Colon (tissue), 2 donors: ENCODE results near the gene RFTN1.

Experiments
- FAIRE-seq: peaks from 2 replicates; lab custom pipeline; 2012; peaks lifted over from hg19 to GRCh38; lab: Jason Lieb, UNC
- donor health status: control.
- donor health status: control.

RFTN1 gene

DNA sequence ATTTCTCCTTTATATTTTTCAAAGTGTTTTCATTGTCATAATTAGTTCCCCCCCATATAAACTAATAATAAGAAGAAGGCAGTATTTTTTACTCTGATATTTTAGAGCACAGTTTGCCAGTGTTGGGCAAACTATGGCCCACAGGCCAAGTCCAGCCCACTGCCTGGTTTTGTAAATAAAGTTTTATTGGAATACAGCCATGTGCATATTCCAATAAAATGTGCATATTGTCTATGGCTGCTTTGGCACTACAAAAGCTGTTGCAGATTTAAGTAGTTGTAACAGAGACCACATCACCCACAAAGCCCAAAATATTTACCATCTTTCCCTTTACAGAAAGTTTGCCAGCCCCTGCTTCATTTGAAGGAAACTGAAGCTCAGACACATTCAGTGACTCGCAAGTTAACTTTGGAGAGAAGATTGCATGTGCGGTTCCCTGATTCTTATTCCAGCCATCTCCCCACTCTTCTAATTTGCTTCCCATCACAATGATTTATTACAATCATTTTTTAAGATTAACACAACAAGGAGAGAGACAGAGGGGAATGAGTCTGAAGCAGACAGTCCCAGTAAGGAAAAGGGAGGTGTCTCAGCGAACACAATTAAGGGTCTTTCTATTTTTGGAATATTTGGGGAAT is 48.9 kb downstream of the RFTN1 start:
- FAIRE-seq, result no peak

DNA sequence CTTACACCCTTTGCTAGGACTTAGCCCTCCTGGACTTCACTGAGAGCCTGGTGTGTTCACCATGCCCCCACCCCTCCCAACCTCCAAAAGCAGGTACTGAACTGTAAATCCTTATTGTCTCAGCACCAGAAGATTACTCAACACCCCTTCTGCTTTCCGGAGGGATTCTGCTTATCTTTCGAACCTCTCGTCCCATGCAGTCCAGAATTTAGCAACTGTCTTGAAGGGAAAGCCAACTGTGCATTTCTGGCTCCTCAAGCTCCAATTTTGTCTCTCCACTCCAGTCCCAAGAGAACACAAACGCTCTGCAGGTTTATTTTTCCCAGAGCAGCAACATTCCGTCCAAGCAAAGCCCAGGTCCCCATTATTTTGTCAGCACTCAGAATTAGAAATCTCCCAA is 49.6 kb downstream of the RFTN1 start:
- no peak for FAIRE-seq

DNA sequence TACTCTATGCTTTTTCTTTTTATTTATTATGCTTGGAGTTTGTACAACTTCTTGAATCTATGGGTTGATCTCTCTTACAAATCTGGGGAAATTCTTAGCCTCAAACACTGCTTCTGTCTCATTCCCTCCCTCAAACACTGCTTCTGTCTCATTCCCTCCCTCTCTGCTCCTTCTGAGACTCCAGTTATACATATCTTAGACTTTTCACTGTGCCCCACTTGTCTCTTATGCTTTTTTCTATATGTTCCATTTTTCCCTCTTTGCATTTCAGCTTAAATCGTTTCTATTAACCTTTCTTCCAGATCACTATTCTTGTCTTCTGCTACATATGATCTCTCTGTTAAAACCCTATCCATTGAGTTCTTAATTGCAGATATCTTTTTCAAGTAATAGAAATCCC is 50.4 kb downstream of the RFTN1 start:
- FAIRE-seq, result no peak

DNA sequence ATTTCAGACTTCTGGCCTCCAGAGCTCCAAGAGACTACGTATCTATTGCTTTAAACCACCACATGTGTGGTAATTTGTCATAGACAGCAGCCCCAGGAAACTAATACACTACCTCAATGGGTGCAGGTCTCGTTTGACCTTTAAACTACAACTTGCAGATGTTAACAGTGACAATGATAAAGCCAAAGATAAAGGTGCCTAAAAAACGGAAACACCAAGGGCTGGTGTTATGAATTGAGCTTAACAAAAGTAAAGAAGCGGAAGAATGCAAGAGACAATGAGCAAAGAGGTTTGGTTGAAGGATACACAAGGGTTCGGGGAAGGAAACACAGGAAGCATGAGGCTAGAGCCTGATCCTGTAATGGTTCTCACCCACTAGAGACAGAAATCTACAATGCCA is 50.8 kb downstream of the RFTN1 start:
- no peak for FAIRE-seq

DNA sequence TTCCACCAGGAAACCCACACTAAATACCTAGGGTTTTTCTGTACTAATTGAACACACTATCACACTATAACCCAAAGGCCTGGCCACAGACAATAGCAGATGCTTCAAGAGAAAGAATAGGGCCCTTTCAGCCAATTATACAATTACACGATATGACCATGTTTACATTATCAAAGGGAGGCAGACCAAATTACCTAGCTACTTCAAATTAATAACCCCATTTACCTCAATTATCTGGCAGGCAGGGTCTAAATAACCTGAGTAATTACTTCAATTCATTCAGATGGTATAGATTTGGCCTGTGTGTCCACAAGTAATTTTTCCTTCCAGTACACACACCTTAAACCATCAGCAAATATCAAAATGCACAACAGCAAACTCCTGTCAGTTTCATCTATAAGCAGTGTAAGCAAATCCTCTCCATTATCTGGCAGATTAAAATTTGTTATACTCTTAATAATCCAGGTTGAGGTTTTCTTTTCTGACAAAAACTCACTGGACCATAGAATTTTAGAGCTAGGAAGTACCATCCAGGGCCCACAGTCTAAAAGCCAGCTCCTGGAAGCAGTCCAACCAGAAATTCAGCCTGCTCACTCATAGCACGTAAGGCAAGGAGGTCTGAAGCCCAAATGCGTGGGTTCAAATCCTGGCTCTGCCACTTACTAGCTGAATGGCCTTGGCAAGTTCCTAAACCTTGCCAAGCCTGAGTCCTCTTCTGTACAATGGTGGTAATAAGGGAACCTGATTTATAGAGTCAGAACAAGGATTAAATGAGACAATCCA is 51.8 kb downstream of the RFTN1 start:
- FAIRE-seq, result no peak

DNA sequence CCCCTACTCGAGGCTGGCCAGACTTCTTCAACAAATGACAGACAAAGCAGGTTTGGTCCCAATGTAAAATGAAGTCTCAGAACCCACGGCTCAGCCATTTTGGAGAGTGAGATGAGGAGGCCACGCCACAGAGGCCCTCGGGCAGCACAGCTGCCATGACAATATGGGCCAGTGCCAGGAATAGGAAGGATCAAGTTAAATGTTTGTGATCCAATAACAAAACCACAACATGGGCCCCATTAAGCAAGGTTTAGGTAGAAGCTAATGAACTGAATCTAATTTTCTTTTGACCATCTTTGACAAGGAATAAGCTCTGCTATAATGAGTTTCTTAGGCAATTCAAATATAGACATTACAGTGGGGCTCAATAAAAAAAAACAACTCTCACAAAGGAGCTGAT is 52.6 kb downstream of the RFTN1 start:
- FAIRE-seq, result no peak

DNA sequence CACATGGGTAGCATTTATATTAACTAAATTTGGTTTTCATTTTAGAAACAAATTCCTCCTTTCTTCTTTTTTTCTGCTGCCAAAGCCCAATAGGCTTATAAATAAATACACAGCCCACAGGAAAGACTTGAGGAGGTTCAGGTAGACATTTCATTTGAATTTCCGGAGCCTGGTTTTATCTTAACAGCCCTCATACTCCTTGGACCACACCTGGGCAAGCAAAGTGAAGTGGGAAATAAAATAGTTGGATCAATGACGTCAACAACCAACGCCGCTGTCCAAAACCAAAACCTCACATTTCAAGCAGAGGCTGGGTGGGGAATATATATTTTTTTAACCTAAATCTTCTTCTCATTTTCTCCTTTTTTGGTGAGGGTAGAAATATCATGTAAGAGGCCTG is 53.2 kb downstream of the RFTN1 start:
- FAIRE-seq, result no peak

DNA sequence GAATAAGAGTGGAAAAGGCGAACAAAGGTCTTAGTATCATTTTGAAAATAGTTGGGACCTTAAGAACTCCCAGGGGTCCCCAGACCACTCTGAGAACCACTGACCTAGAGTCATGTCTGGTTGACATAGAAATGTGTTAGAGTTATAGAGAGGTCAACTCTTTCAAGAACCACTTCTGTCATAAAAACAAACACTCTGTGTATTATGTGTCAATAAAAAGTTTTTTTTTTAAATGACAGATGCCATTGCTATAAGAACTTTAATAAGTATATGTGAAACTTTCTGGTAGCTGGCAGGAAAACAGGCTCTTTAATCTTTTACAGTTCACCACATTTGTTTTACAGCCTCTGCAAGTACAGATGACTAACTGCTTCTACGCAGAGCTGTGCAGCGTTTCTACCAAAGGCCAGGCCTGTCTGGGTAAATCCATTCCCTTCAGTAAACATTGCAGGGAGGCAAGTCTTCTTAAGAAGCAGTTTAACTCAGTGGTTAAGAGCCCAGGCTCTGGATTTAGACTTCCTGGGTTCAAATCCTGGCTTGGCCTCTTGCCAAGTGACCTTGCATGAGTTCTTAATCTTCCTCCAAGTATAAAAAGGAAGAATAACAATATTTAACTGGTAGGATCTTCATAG is 56.6 kb downstream of the RFTN1 start:
- no peak for FAIRE-seq

DNA sequence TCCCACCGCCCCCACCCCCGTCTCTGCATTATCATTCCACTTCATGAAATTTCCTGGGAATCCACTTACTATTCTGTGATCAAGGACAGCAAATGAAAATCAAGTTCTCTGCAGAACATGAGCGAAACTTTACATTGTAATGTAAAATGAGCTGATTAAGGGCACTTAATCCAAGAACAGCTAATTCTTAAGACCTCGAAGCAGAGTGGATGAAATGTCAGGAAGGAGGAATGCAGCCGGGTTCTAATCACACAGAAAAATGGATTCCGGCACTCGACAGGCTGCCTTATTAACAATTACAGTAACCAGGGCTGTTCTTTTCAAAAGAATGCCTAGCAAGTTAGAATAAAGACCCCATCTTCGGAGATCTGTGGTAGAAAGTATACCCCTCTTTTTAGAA is 57.5 kb downstream of the RFTN1 start:
- no peak for FAIRE-seq

DNA sequence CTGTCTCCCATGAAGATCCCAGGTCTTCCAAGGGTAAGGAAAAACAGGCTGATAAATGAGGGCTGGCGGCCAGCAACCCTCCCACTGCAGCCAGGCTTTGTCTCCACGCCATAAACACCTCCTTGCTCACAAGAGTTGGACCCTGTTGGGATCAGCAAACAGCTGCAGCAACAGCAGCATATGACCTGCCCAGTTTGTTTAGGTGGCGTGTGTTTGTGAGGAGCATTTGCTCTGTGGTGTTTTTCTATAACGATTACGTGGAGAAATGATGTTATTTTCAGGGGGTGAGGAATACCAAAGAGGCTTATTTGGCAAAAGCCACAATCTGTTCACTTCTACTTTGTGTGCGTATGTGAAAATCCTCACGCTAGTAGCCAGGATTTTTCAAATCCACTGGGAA is 58.5 kb downstream of the RFTN1 start:
- FAIRE-seq, result no peak

DNA sequence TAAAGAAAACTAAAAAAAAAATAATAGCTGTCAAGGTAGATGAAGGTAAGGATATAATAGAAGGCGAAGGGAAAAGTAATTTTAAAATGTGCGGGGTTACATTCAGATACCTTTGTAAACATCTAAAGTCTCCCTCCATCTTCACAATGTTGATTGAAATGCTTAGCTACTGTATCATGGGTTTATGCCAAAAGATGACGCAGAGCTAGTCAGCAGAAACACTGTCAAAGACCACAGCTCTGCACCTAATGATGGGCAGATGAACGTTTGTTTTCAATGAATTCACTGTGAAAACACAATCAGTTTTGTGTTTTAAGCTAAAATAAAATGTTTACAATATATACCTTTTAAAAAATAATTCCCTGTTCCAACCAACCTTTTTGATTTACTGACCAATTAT is 61.2 kb downstream of the RFTN1 start:
- FAIRE-seq, result no peak

DNA sequence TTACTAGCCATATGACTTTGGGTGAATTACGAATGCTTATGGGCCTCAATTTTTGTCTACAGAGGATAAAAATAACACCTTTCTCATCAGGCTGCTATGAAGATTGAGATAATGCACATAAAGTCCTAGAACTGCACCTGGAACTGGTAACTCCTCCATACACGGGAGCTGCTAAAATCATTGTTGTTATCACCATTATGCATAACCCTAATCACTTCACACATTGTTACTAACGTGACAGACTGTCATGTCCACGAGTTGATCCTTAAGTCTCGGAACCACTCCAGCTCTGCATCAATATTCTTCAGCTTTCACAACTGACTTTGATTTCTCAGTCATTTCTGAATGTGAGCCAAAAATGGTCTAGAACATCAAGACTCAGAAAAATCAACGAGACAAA is 64.1 kb downstream of the RFTN1 start:
- FAIRE-seq, result no peak

DNA sequence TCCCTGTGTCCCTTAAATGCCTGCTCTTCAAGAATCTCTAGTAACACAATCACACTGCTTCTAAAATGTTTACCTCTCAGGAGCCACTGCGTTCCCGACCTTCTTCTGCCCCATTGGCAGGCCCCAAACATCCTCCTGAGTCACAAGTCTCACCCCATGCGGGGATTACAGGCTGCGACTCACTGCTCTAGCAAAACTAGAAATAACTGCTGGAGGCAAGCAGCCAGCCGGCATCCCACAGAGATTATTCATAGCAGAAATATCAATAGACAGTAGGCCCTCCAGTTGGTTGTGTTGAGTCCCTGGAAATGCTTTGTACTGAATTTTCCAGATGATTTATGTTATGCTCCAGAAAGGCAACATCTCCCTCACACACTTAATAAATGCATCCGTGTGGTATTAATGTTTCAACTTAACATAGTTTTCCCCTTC is 64.8 kb downstream of the RFTN1 start:
- no peak for FAIRE-seq

DNA sequence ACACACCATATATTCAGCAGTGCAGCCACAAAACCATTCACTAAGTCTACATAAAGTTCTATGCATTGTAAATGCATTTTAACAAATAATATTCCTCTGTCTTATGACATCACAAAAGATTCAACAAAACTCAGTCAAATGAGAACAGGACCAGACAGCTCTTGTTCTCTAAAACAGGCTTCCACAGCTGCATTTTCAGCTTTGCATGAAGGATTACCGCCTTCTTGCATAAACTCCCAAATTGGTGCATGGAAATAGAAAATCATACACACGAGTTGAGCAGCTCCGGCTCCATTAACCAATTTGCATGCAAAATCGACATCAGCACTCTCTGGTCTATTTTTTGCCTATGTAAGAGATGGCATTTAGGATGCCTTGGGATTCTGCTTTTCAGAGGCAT is 66.4 kb downstream of the RFTN1 start:
- FAIRE-seq, result no peak

DNA sequence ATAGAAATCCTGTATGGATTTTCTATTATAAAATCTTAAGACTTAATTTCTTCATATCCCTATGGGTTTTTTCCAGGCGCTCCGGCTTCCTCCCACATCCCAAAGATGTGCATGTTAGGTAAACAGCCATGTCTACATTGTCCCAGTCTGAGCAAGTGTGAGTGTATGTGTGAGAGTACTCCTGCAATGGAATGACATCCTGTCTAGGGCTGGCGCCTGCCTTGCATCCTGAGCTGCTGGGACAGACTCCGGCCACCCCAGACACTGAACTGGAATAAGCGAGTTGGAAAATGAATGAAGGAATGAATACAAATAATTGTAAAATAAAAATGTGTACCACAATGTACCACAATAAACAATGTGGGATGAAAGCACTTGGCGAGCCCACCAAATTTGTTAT is 69.2 kb downstream of the RFTN1 start:
- FAIRE-seq, result no peak

DNA sequence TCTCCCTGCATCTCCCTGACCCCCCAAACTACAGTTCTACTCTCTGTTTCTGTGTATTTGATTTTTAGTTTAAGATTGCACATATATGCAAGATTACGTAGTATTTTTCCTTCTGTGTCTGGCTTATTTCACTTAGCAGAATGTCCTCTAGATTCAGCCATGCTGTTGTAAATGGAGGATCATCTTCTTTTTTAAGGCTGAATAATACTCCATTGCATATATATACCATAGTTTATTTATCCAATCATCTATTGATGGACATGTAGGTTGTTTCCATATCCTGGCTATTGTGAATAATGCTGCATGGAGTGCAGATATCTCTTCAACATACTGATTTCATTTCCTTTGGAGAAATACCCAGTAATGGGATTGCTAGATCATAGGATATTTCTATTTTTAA is 70.8 kb downstream of the RFTN1 start:
- no peak for FAIRE-seq

DNA sequence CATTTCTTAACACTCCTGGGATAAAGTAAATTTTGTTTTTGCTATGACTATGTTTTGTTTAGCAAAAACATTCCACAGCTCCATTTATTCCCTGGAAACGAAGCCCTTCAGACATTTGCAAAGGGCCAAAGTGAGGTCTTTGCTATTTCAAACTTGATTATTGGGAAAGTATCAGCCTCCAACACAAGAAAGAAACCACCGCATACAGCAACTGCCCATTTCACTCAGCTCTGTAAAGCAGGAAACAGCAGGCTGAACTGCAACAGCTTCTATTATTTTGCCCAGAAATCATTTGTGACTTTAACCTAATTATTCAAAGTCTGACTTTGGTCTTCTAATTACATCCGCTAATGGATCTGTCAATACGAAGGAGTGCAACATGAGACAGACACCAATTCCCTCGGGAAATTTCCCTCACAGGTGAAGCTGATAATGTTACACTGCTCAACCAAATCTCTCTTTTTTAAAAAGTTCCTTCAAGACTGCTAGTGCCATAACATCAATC is 72.1 kb downstream of the RFTN1 start:
- no peak for FAIRE-seq

DNA sequence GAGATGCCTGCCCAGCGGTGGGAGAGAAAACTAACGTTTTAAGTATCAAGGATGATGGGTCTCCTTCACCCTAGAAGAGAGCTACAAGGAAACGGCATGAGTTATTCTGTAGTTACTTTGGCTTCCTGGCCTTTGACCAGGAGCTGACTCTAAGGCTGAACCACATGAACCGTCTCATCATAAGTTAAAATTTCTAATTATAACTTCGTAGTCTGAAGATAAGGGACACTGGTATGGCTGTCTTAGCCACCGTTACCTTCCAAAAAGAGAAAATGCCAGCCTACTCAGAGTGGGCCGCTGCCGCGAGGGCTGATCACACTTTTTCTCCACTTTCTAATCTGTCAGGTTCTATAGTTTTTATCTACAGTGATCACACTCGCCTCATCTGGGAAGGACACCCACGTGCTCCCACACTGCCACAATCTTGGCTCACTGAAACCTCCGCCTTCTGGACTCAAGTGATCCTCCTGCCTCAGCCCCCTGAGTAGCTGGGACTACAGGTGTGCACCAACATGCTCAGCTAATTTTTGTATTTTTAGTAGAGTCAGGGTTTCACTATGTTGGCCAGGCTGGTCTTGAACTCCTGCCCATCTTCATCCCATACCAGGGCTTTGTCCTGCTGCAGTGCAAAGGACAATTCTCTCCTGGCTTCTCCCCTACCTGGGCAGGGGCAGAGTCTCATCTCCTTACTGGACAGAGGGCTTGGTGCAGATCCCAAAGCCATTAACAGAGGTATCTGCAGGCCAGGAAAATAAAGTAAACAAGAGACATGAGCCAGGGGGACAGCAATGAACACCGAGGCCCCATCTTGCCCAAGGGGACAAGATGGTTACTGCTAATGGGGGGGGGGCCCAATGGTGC is 73.4 kb downstream of the RFTN1 start:
- FAIRE-seq, result no peak

DNA sequence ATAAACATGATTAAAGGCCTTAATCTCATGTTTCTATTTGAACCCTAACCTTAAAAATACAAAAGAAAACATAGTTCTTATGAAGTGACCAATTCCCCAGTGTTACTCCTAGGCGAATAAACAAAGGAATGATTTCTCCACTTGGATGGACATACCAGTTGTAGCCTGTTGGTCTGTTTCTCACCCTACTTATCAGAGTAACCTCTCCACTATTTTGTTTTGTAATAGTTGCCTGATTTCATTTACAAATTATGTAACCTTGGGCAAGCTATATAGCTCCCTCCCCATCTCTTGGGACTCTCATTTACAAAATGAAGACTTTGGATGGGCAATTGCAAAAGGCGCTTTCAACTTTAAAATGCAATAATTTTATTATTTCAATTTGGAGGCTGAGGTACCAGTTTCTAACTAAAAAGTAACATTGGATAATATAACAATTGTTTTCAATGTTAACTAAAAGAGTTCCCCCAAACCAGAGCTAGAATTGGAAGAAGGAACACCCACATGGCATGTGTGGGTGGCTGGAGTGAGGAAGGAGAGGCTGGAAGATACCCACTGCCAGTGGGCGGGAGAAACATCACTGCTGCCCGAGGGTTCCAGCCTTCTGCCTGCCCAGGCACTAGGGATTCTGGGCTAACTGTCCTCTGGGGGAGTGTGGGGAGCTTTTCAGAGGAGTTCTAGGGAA is 74.2 kb downstream of the RFTN1 start:
- no peak for FAIRE-seq

DNA sequence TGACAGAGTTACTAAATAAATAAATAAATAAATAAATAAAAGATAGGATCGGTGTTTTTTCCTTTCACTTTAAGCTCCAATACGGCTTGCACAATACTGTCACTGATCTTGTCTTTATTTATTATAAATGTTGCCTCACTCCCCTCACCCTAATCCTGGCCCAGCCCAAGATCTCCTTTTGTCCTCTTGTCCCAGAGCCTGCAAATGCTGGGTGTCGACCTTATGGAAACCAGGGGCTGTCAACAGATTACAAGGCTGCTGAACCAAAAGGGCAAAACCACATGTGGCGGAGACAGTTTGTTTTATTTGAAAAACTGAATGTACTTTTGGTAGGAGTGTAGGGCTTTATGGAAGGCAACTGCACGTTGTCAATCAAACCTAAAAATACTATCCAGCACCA is 75.9 kb downstream of the RFTN1 start:
- FAIRE-seq, result no peak

DNA sequence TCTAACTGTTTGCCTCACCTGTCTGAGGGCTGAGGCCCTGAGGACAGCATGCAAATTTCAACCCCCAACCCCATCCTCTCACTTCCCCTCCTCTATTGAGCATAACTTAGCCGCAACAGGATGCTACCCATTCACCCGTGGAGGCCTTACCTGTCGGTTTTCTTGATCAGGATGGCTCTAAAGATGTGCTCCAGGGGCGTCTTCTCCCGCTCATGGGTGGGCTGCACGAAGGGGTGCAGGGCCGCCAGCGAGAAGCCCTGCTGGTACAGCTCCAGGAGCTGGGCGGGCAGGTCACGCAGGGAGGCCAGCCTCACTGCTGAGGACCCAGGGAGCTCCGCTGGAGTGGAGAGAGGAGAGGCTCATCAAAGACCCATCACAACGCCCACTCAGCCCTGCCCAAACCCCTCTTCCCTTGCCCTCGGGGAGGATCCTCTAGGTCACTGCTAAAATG is 79.8 kb downstream of the RFTN1 start:
- FAIRE-seq, result no peak

DNA sequence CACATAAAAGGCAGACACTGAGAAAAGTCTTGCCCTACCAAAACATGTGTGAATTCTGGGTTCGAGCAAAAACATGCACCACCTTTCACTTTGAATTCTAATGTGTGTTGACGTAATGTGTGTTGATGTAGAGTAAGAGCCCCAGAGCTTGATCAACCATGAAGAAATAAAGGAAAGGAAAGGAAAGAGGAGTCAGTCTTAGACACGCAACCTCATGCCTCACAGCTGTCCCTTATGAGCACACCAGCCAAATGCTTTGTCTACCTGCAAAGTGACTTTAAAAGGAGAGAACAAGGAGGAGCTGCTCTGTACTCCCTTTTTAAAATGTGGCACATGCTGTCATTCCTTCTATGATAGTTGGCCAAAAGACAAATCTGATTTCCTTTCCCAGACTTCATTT is 80.8 kb downstream of the RFTN1 start:
- FAIRE-seq, result no peak
